AG04450 (cell line): ENCODE data around the gene GIPC2. TPM values are rescaled to one million over a fixed set of nuclear protein-coding genes. Genes with fewer than 3 reads are reported as not detected.

Source experiments
- CTCF ChIA-PET: fragments of 300-600, 350-600 bp; formaldehyde crosslinking; extraction: SDS; loops from one replicate; lab custom pipeline; 2022; ENCODE audit warnings: antibody characterized with exemption, inconsistent platforms; lab: Charles Lee
- POLR2A ChIA-PET: fragments of 350-600 bp; formaldehyde crosslinking; extraction: SDS; loops from one replicate; lab custom pipeline; 2021; ENCODE audit warnings: antibody characterized with exemption, inconsistent platforms; lab: Yijun Ruan, JAX
- DNase-seq: peaks from one replicate; pipeline ENCODE4 v3.0.0-alpha.2; 2011; ENCODE audit warnings: low read depth, low spot score
- H3K27ac ChIP-seq: one replicate; pipeline ENCODE4 v1.5.1; 2012; ENCODE audit warnings: low read depth, low read length, control low read depth
- H3K27me3 ChIP-seq: one replicate; pipeline ENCODE4 v1.6.0; 2012; ENCODE audit warnings: low read length; ENCODE audit not compliant: control insufficient read depth, insufficient read depth
- H3K4me3 ChIP-seq: 2 replicates; pipeline ENCODE4 v1.5.1; 2011; ENCODE audit warnings: mild to moderate bottlenecking, low read depth, low read length, control low read depth
- H3K9me3 ChIP-seq: 2 replicates; pipeline ENCODE4 v1.5.1; 2012; ENCODE audit warnings: low read length; ENCODE audit not compliant: control insufficient read depth, insufficient read depth
- polyA plus RNA-seq: library from polyadenylated mRNA; depleted of rRNA; stranded (reverse); fragments of >200 nt; gene quantifications from 2 replicates; pipeline ENCODE4 v1.2.3, GENCODE V29; 2011
- TF ChIP-seq, protein P1 (sequence below): IDR thresholded peaks from 2 replicates; pipeline ENCODE4 v1.5.1; 2011; ENCODE audit warnings: low read depth, low read length, control low read depth, inconsistent platforms

Gene GIPC2
- polyA plus RNA-seq, 1 experiment, result 0.09 TPM

DNA sequence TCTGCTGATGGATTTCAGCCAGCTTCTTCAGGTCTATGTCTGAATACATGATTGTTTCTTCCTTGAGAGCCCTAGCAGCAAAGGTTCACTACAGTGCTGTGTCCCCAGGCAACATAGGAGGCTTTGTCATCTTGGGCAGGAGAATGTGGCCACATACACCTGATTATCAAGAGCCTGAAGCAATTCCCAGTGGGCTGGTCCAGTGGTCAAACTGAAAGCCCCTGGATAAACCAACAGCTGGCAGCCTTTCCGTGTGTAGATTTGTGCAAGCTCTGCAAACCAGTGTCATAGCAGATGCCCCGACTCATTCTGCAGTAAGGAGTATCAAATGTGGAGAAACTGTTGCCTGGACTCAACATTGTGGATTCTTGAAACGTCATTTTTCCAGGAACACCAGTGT lies 2.3 kb upstream of the GIPC2 start:
- H3K9me3 ChIP-seq, result no peaks in the 10 kb centered on the region
- H3K4me3 ChIP-seq, result no peak overlapping the region
- H3K27me3 ChIP-seq, result peaks cover 12% of the 10 kb centered on the region
- H3K27ac ChIP-seq, result no peak overlapping the region
- DNase-seq, result no peak
- ChIA-PET POLR2A (interaction anchor here (0.6 to 1.5 kb wide), 2 partner anchors 39 to 89 kb away, joined by 3 to 4 read pairs; partner anchors contain the start of gene DNAJB4), CTCF (no interaction called here)
- TF ChIP-seq, protein P1, sequence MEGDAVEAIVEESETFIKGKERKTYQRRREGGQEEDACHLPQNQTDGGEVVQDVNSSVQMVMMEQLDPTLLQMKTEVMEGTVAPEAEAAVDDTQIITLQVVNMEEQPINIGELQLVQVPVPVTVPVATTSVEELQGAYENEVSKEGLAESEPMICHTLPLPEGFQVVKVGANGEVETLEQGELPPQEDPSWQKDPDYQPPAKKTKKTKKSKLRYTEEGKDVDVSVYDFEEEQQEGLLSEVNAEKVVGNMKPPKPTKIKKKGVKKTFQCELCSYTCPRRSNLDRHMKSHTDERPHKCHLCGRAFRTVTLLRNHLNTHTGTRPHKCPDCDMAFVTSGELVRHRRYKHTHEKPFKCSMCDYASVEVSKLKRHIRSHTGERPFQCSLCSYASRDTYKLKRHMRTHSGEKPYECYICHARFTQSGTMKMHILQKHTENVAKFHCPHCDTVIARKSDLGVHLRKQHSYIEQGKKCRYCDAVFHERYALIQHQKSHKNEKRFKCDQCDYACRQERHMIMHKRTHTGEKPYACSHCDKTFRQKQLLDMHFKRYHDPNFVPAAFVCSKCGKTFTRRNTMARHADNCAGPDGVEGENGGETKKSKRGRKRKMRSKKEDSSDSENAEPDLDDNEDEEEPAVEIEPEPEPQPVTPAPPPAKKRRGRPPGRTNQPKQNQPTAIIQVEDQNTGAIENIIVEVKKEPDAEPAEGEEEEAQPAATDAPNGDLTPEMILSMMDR, result no peak

DNA sequence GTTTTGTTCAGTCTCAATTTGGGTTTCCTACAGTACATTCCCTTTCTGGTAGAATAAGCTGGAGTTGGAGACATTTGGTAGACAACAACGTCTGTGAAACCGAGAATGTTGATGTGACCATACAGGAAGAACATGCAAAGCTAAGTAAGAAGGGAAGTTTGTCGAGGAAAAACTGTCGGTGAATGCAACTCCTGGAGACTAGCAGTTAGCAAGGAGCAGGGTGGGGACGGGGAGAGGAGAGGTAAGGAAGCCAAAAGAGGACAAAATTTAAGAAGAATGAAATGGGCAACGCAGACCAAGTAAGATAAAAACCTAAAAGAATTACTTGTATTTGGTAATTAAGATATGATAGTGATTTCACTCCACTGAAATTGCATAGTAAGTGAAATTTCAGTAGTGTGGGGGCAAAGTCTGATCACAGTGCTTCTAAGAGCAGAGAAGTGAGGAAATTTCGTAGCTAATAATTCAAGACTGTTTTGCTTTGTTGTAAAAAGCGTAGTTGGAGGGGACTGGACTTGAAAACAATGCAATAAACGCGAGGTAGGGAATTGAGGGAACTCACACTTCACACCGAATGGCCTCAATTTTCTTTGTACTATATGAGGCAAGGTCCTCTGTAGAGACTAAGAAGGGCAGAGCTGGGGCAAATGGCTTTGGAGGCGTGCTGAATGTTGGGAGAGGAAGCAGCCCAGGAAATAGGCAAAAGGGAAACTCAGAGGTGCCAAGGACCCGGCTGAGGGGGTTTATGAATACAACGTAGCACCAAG lies 787 bp upstream of the GIPC2 start:
- TF ChIP-seq, protein P1, result no peak
- Histone ChIP-seq H3K27ac (no peak overlapping the region), H3K9me3 (no peaks in the 10 kb centered on the region), H3K4me3 (no peak overlapping the region), H3K27me3 (peaks cover 12% of the 10 kb centered on the region)
- ChIA-PET CTCF (no interaction called here), POLR2A (no interaction called here)
- no peak for DNase-seq

DNA sequence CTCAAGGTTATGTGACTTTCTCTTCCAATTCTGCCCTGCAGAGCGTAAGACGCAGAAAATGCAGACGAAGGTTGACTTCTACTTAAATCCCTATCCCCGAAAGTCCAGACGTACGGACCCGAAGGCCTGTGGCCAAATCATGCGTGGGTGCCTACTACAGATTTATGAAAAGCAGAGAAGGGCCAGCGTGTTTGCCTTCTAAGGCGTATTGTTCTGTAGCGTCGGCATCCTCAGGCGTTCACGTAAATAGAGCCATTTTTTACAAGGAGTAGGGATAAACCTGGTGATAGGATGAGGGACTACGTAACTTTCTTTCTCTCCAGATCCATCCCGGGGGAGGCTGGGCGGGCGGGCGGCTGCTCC lies 222 bp upstream of the GIPC2 start:
- TF ChIP-seq, protein P1, result no peak
- H3K27me3 ChIP-seq, result peaks cover 12% of the 10 kb centered on the region
- ChIA-PET POLR2A (no interaction called here), CTCF (no interaction called here)
- H3K27ac ChIP-seq, result no peak overlapping the region
- no peaks in the 10 kb centered on the region for H3K9me3 ChIP-seq
- peak overlapping the region; percentile 59 for H3K4me3 ChIP-seq
- no peak for DNase-seq

DNA sequence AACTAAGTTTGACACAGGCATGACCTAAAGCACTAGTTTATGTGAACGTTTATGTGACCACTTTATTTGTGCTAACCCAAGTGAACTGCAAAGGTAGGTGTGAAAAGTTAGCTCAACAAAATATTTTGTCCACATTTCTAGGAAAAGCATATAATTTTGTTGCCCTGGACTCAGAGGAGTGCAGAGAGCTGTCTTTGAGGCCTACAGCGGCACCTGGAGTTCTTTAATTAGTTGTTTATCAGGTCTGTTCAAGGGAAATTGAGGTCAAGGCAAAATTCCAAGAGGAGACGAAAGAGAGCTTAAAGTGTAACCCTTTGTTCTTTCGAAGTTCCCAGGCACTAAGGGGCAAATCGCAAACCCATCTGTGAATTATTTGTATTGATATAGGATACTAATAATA lies 1.3 kb downstream of the GIPC2 start:
- Histone ChIP-seq H3K27ac (no peak overlapping the region), H3K4me3 (no peak overlapping the region), H3K9me3 (no peaks in the 10 kb centered on the region), H3K27me3 (peaks cover 12% of the 10 kb centered on the region)
- CTCF ChIA-PET, result no interaction called here
- TF ChIP-seq, protein P1, result no peak
- POLR2A ChIA-PET, result no interaction called here
- DNase-seq, result no peak

DNA sequence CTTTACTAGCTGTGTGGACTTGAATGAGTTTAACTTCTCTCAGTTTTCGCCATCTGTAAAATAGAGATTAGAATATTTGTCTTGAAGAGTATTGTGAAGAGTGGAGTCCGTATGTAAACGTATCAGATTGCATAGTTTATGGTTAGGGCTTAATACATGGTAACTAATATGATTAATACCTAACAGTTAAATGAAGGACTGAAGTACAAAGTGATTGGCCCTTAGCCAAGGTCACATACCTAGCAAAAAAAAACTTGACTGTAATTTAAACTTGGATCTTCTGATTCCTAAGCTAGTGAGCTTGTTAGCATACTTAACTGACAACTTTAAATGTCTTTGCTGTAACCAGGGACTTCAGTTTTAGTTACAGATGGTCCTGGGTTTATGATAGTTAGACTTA lies 1.9 kb downstream of the GIPC2 start:
- no peaks in the 10 kb centered on the region for H3K9me3 ChIP-seq
- no peak overlapping the region for H3K27ac ChIP-seq
- POLR2A ChIA-PET, result interaction anchor here (0.7 kb wide), 1 partner anchor 32 kb away, joined by 3 read pairs; no protein-coding TSS in a partner anchor
- DNase-seq, result no peak
- H3K4me3 ChIP-seq, result no peak overlapping the region
- TF ChIP-seq, protein P1, result no peak
- CTCF ChIA-PET, result no interaction called here
- peaks cover 12% of the 10 kb centered on the region for H3K27me3 ChIP-seq
